GM18867 (cell line): Measurements from ENCODE around the gene MLLT10.
"Not testable (repeated sequence)": the region's sequence is repeated elsewhere in the genome, so short reads cannot be mapped to it uniquely, and the experiment has no call there.

Experiments used
- ATAC-seq: cut with Tn5 transposase; IDR thresholded peaks from one replicate; pipeline ENCODE4 v1.9.1; 2021; ENCODE audit warnings: mild to moderate bottlenecking, moderate library complexity; ENCODE audit not compliant: unreplicated experiment

MLLT10 gene

GRCh38 chr10:21628645-21629044 lies 94.6 kb downstream of the MLLT10 start:
- ATAC-seq, result not testable (repeated sequence)

- ATAC-seq, result no peak
Measured at GRCh38 chr10:21634599-21635365, 100.8 kb downstream of the MLLT10 start.

GRCh38 chr10:21637795-21638194 lies 103.8 kb downstream of the MLLT10 start:
- no peak for ATAC-seq

- ATAC-seq, result no peak
Measured at GRCh38 chr10:21638681-21639080, 104.6 kb downstream of the MLLT10 start.

- no peak for ATAC-seq
Measured at GRCh38 chr10:21648040-21648439, 114.0 kb downstream of the MLLT10 start.

- no peak for ATAC-seq
Measured at GRCh38 chr10:21649454-21649872, 115.4 kb downstream of the MLLT10 start.

- no peak for ATAC-seq
Measured at GRCh38 chr10:21650353-21650752, 116.3 kb downstream of the MLLT10 start.

- ATAC-seq, result no peak
Measured at GRCh38 chr10:21655236-21655635, 121.2 kb downstream of the MLLT10 start.

- ATAC-seq, result no peak
Measured at GRCh38 chr10:21655687-21656086, 121.7 kb downstream of the MLLT10 start.

- no peak for ATAC-seq
Measured at GRCh38 chr10:21661087-21661486, 127.1 kb downstream of the MLLT10 start.

GRCh38 chr10:21661935-21662334 lies 127.9 kb downstream of the MLLT10 start:
- ATAC-seq, result no peak

GRCh38 chr10:21662635-21663034 lies 128.6 kb downstream of the MLLT10 start:
- no peak for ATAC-seq

- no peak for ATAC-seq
Measured at GRCh38 chr10:21668831-21669230, 134.8 kb downstream of the MLLT10 start.

GRCh38 chr10:21670391-21670790 lies 136.4 kb downstream of the MLLT10 start:
- ATAC-seq, result no peak

GRCh38 chr10:21673668-21674067 lies 139.6 kb downstream of the MLLT10 start:
- ATAC-seq, result no peak

- peak; percentile 70 for ATAC-seq
Measured at GRCh38 chr10:21675157-21675796, 141.2 kb downstream of the MLLT10 start.

GRCh38 chr10:21677551-21677950 lies 143.5 kb downstream of the MLLT10 start:
- ATAC-seq, result no peak

GRCh38 chr10:21681156-21681555 lies 147.1 kb downstream of the MLLT10 start:
- no peak for ATAC-seq

GRCh38 chr10:21687266-21688008 lies 153.4 kb downstream of the MLLT10 start:
- ATAC-seq, result no peak

GRCh38 chr10:21688009-21688332 lies 153.9 kb downstream of the MLLT10 start:
- no peak for ATAC-seq

GRCh38 chr10:21688870-21689269 lies 154.8 kb downstream of the MLLT10 start:
- ATAC-seq, result no peak

- ATAC-seq, result peak; percentile 58
Measured at GRCh38 chr10:21689881-21690280, 155.8 kb downstream of the MLLT10 start.
